ENCODE data around the gene LDAF1.
"Not testable (repeated sequence)": the region's sequence is repeated elsewhere in the genome, so short reads cannot be mapped to it uniquely, and the experiment has no call there.

The LDAF1 gene

GRCh38 chr16:21162661-21163151, 4.2 kb downstream of the LDAF1 start:
- no peak for DNase-seq

GRCh38 chr16:21163576-21163975, 5.1 kb downstream of the LDAF1 start:
- DNase-seq: no peak

GRCh38 chr16:21164521-21165168, 6.2 kb downstream of the LDAF1 start:
- no peak for DNase-seq

- no peak for DNase-seq
Observed at GRCh38 chr16:21166561-21166961, 8.1 kb downstream of the LDAF1 start.

- no peak for DNase-seq
Observed at GRCh38 chr16:21167360-21167759, 8.9 kb downstream of the LDAF1 start.

- no peak for DNase-seq
Observed at GRCh38 chr16:21167929-21168602, 9.6 kb downstream of the LDAF1 start.

GRCh38 chr16:21169249-21169981, 10.9 kb downstream of the LDAF1 start:
- no peak for DNase-seq

GRCh38 chr16:21170116-21170515, 11.6 kb downstream of the LDAF1 start:
- not testable (repeated sequence) for DNase-seq

- no peak for DNase-seq
Observed at GRCh38 chr16:21172650-21173049, 14.2 kb downstream of the LDAF1 start.

- no peak for DNase-seq
Observed at GRCh38 chr16:21175397-21175796, 16.9 kb downstream of the LDAF1 start.

- DNase-seq: no peak
Observed at GRCh38 chr16:21179126-21179982, 20.9 kb downstream of the LDAF1 start.

GRCh38 chr16:21179983-21180365, 21.5 kb downstream of the LDAF1 start:
- no peak for DNase-seq

- DNase-seq: no peak
Observed at GRCh38 chr16:21183995-21184394, 25.5 kb downstream of the LDAF1 start.

- no peak for DNase-seq
Observed at GRCh38 chr16:21184834-21185233, 26.4 kb downstream of the LDAF1 start.

- DNase-seq: no peak
Observed at GRCh38 chr16:21185659-21186325, 27.3 kb downstream of the LDAF1 start.

- DNase-seq: no peak
Observed at GRCh38 chr16:21186326-21186691, 27.8 kb downstream of the LDAF1 start.

- DNase-seq: no peak
Observed at GRCh38 chr16:21189311-21189710, 30.8 kb downstream of the LDAF1 start.

GRCh38 chr16:21190013-21190412, 31.5 kb downstream of the LDAF1 start:
- DNase-seq: no peak

- no peak for DNase-seq
Observed at GRCh38 chr16:21190599-21190998, 32.1 kb downstream of the LDAF1 start.

- no peak for DNase-seq
Observed at GRCh38 chr16:21192991-21193390, 34.5 kb downstream of the LDAF1 start.

- no peak for DNase-seq
Observed at GRCh38 chr16:21194771-21195301, 36.4 kb downstream of the LDAF1 start.

GRCh38 chr16:21195330-21195729, 36.9 kb downstream of the LDAF1 start:
- not testable (repeated sequence) for DNase-seq
